SU-DHL-6 (cell line): ENCODE measurements around the gene CAVIN3.

ENCODE experiments used
- H2AFZ ChIP-seq: fragments of 200-600 bp; sonication (generic); 2 replicates; pipeline ENCODE4 v1.6.1; 2014; ENCODE audit warnings: low read depth, mild to moderate bottlenecking, moderate library complexity, mixed read lengths, antibody characterized with exemption, low read length; ENCODE audit not compliant: severe bottlenecking
- H3F3A ChIP-seq: fragments of 200-600 bp; shearing (Covaris generic); 2 replicates; pipeline ENCODE4 v1.6.0; 2016; ENCODE audit warnings: antibody characterized with exemption, mild to moderate bottlenecking; ENCODE audit not compliant: insufficient read depth
- H3K27ac ChIP-seq: fragments of 200-600 bp; sonication (generic); 2 replicates; pipeline ENCODE4 v1.5.1; 2016; ENCODE audit warnings: low read depth, mild to moderate bottlenecking, low read length, moderate library complexity, mixed read lengths
- H3K27me3 ChIP-seq: fragments of 200-600 bp; sonication (generic), shearing (Covaris generic); 2 replicates; pipeline ENCODE4 v1.6.0; 2014; ENCODE audit warnings: mild to moderate bottlenecking, low read length
- H3K36me3 ChIP-seq: fragments of 200-600 bp; sonication (generic); 2 replicates; pipeline ENCODE4 v1.6.1; 2014; ENCODE audit warnings: mild to moderate bottlenecking, low read length, mixed read lengths
- H3K4me2 ChIP-seq: fragments of 300-600, 200-600 bp; shearing (Covaris generic), sonication (generic); 2 replicates; pipeline ENCODE4 v1.6.0; 2014; ENCODE audit warnings: low read length, low read depth, mild to moderate bottlenecking; ENCODE audit not compliant: poor library complexity, severe bottlenecking
- H3K4me3 ChIP-seq: fragments of 200-600 bp; sonication (generic); 2 replicates; pipeline ENCODE4 v1.5.1; 2014; ENCODE audit warnings: antibody characterized with exemption, low read length, mild to moderate bottlenecking, mixed read lengths; ENCODE audit not compliant: insufficient read depth, poor library complexity, severe bottlenecking
- H3K79me2 ChIP-seq: fragments of 200-600 bp; sonication (generic); 2 replicates; pipeline ENCODE4 v1.6.1; 2014; ENCODE audit warnings: mild to moderate bottlenecking, low read length, moderate library complexity; ENCODE audit not compliant: insufficient read depth
- H3K9ac ChIP-seq: fragments of 200-600 bp; sonication (generic); 2 replicates; pipeline ENCODE4 v1.7.0; 2014; ENCODE audit warnings: mild to moderate bottlenecking, low read length
- H3K9me2 ChIP-seq: fragments of 200-600 bp; sonication (generic); replicated peaks from 2 replicates; pipeline ENCODE4 v1.6.1; 2014; ENCODE audit warnings: low read length; ENCODE audit not compliant: insufficient read depth
- H3K9me3 ChIP-seq: fragments of 200-600 bp; sonication (generic); 2 replicates; pipeline ENCODE4 v1.6.1; 2014; ENCODE audit warnings: low read length, mixed read lengths; ENCODE audit not compliant: insufficient read depth
- H4K20me1 ChIP-seq: fragments of 200-600 bp; sonication (generic); 2 replicates; pipeline ENCODE4 v1.6.1; 2014; ENCODE audit warnings: low read depth, mild to moderate bottlenecking, antibody characterized with exemption, low read length, moderate library complexity, mixed read lengths
- EZH2phosphoT487 ChIP-seq: fragments of 200-600 bp; sonication (generic), shearing (Covaris generic); conservative IDR thresholded peaks from 2 replicates; pipeline ENCODE4 v1.6.1; 2018; ENCODE audit warnings: mild to moderate bottlenecking, antibody characterized with exemption, low read length, moderate library complexity, mixed read lengths
- TF ChIP-seq, protein P1 (sequence below): fragments of 200-600 bp; sonication (generic); IDR thresholded peaks from one replicate; pipeline ENCODE4 v1.5.1; 2017; ENCODE audit warnings: antibody characterized with exemption, mild to moderate bottlenecking, low read length, moderate library complexity; ENCODE audit not compliant: insufficient read depth, poor library complexity, severe bottlenecking

CAVIN3 gene

DNA sequence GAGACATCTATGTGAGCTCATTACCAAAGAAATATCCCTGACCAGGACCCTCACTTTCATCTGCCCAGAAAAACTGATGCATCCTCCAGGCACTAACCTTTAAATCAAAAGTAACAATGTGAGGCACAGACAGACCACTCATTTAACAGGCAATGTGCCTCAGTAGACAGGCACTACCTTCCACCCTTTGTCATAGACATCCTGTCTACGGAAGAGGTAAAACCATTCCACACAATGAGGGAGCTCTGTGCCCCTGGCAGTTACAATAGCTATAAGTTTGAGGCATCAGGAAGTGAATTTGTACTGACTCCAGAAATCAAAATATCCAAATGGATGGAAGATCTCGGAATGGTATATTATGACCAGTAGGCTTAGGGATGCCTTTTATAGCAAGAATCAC, 6.7 kb upstream of the CAVIN3 start:
- H3K27me3 ChIP-seq = 0 out of 2 replicates have a peak, but pooled peaks cover 5% of the 10 kb centered on the region
- H2AFZ ChIP-seq = no peak overlapping the region
- no peak overlapping the region for H3K4me2 ChIP-seq
- H3K27ac ChIP-seq = no peak overlapping the region
- no peak overlapping the region for H3K4me3 ChIP-seq
- TF ChIP-seq EZH2phosphoT487 = no peak
- TF ChIP-seq, protein P1, sequence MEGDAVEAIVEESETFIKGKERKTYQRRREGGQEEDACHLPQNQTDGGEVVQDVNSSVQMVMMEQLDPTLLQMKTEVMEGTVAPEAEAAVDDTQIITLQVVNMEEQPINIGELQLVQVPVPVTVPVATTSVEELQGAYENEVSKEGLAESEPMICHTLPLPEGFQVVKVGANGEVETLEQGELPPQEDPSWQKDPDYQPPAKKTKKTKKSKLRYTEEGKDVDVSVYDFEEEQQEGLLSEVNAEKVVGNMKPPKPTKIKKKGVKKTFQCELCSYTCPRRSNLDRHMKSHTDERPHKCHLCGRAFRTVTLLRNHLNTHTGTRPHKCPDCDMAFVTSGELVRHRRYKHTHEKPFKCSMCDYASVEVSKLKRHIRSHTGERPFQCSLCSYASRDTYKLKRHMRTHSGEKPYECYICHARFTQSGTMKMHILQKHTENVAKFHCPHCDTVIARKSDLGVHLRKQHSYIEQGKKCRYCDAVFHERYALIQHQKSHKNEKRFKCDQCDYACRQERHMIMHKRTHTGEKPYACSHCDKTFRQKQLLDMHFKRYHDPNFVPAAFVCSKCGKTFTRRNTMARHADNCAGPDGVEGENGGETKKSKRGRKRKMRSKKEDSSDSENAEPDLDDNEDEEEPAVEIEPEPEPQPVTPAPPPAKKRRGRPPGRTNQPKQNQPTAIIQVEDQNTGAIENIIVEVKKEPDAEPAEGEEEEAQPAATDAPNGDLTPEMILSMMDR = no peak
- no peaks in the 10 kb centered on the region for H4K20me1 ChIP-seq
- H3K79me2 ChIP-seq = no peaks in the 10 kb centered on the region
- no peaks in the 10 kb centered on the region for H3K9me2 ChIP-seq
- no peaks in the 10 kb centered on the region for H3K36me3 ChIP-seq
- H3K9me3 ChIP-seq = no peaks in the 10 kb centered on the region
- no peak overlapping the region for H3K9ac ChIP-seq
- no peaks in the 10 kb centered on the region for H3F3A ChIP-seq

DNA sequence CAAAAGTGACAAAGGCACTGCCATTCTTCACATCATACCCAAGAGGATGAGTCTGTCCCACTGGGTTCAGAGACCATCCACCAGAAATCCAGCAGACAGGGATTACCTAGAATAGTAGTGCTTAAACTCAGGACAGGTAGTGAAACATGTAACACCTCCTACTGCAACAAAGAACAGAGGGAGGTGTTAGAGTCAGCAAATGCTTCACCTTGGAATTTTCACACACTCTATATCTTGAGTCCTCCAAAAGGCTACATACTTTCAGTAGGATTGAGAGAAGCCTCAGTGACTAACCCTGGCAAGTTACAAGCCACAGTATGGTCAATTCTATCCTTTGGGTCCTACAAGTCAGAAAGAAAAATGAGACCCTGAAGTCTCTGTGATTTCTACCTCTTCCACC, 6.0 kb upstream of the CAVIN3 start:
- H3F3A ChIP-seq = no peaks in the 10 kb centered on the region
- no peak overlapping the region for H3K9ac ChIP-seq
- no peaks in the 10 kb centered on the region for H3K36me3 ChIP-seq
- no peak for TF ChIP-seq EZH2phosphoT487
- TF ChIP-seq, protein P1 = no peak
- H3K9me3 ChIP-seq = no peaks in the 10 kb centered on the region
- no peaks in the 10 kb centered on the region for H3K79me2 ChIP-seq
- no peak overlapping the region for H2AFZ ChIP-seq
- 0 out of 2 replicates have a peak, but pooled peaks cover 5% of the 10 kb centered on the region for H3K27me3 ChIP-seq
- H4K20me1 ChIP-seq = no peaks in the 10 kb centered on the region
- no peak overlapping the region for H3K4me3 ChIP-seq
- no peaks in the 10 kb centered on the region for H3K9me2 ChIP-seq
- H3K4me2 ChIP-seq = no peak overlapping the region
- no peak overlapping the region for H3K27ac ChIP-seq

DNA sequence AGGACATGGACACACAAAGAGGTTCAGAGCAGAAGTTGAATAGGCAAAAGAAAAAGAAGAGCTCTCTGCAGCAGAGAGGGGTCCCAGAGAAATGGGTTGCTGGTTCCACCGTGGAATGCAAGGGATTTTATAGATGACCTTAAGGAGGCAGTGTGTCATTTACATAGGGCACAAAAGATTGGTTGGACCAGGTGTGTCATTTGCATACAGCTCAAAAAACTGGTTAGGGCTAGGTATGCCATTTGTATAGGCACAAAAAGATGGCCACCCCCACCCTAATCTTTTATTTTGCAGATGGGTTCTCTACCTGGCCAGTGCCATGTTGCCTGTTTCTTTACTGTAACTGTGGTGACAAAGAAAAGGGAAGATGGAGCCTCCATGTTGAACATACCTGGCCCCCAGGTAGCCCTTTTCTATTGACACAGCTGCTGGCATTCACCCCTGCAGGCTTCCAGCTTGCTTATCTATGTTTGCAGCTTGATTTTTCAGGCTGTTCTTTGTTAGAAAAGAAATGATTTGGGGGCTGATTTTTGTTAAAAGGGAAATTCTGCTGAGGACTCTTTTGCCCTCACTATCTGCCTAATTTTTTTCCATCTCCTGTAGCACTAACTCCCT, 3.1 kb upstream of the CAVIN3 start:
- Histone ChIP-seq H4K20me1 (no peaks in the 10 kb centered on the region), H3K27ac (no peak overlapping the region), H3K9ac (no peak overlapping the region), H3K4me3 (no peak overlapping the region), H3K4me2 (no peak overlapping the region), H2AFZ (no peak overlapping the region), H3K27me3 (0 out of 2 replicates have a peak, but pooled peaks cover 5% of the 10 kb centered on the region), H3K9me3 (no peaks in the 10 kb centered on the region), H3K36me3 (no peaks in the 10 kb centered on the region), H3F3A (no peaks in the 10 kb centered on the region), H3K79me2 (no peaks in the 10 kb centered on the region), H3K9me2 (no peaks in the 10 kb centered on the region)
- TF ChIP-seq, protein P1 = no peak
- TF ChIP-seq EZH2phosphoT487 = no peak
